CD1c-positive myeloid dendritic cell (primary cell): ENCODE data around the gene DPPA4.

Source experiments
- DNase-seq: peaks from one replicate; pipeline ENCODE4 v3.0.0-alpha.2; 2016; ENCODE audit errors: extremely low spot score

DPPA4 gene

DNA sequence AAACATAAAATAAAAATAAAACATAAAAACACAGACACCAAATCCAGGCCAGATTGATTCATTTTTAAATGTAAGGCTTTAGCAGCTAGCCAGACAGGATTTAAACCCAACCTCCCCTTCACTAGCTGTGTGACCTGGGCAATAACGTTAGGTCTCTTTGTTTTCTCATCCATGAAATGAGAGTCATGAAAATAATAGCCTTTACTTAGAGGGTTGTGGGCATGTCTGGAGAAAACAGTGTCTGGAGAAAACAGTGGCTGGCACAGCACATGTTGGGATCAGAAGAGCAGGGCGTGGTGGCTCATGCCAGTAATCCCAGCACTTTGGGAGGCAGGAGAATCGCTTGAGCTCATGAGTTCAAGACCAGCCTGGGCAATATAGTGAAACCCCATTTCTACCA is 1.9 kb upstream of the DPPA4 start:
- no peak for DNase-seq

- no peak for DNase-seq
Measured at GRCh38 chr3:109338322-109338721, 976 bp upstream of the DPPA4 start.

DNA sequence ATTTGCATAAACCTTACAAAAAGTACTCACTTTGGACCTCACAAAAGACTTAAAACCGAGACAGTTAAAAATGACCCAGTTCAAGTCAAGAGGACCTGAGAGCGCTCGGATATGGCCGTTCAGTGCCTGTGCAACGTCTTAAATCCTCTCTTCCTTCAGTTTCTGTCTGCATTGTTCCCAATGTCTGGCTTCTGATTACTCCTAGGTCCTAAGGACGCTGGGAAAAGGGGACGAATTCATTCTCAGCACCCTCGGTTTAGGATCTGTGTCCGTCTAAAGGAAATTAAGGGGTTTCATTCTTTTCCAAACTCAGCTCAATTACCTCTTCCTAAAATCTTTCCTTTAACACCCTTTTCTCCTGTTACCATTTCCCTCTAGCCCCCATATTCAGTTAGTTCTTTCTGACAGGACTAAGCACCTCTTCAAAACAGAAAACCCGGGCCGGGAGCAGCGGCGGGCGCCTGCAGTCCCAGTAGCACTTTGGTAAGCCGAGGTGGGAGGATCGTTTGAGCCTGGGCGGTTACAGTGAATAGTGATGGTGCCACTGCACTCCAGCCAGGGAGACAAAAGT is 970 bp downstream of the DPPA4 start:
- DNase-seq, result peak; percentile 16

DNA sequence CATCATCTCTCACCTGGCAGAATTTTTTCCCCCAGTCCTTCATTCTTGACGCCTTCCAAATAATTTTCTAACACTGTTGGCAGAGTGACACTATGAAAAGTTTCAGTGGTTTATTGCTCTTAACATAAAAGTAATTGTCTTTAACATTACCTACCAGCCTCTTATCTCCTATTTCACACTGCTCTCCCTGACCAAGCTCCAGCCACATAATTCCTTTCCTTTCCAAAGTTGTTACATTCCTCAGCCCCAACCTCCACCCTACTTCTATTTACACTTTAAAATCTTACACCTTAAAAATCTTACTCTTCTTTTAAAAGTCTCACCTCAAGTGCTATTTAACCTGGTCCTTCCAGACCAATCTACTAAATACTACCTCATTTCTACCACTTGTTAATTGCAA is 2.8 kb downstream of the DPPA4 start:
- no peak for DNase-seq

- no peak for DNase-seq
Measured at GRCh38 chr3:109331692-109332091, 5.7 kb downstream of the DPPA4 start.

DNA sequence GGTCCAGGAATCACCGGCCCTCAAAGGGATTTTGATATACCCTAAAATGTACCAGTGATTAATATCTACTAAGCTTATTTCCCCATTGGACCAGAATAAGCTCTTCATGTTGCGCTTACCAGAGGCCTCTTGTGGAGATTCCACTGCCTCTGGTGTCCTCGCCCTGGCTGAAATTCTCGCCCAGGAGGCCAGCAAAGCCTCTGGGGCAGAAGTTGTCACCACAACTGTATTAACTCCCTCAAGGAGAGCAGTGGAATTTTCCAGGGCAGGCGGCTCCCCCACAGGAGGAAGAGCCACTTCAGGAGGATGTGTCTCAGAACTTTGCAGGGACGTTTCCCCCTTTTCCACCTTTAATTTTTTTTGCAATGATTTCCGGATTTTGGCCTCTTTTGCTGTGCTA is 6.9 kb downstream of the DPPA4 start:
- no peak for DNase-seq

GRCh38 chr3:109328202-109328601 is 9.1 kb downstream of the DPPA4 start:
- no peak for DNase-seq

GRCh38 chr3:109325657-109326056 is 11.7 kb downstream of the DPPA4 start:
- DNase-seq, result no peak

GRCh38 chr3:109325109-109325508 is 12.2 kb downstream of the DPPA4 start:
- DNase-seq, result no peak

DNA sequence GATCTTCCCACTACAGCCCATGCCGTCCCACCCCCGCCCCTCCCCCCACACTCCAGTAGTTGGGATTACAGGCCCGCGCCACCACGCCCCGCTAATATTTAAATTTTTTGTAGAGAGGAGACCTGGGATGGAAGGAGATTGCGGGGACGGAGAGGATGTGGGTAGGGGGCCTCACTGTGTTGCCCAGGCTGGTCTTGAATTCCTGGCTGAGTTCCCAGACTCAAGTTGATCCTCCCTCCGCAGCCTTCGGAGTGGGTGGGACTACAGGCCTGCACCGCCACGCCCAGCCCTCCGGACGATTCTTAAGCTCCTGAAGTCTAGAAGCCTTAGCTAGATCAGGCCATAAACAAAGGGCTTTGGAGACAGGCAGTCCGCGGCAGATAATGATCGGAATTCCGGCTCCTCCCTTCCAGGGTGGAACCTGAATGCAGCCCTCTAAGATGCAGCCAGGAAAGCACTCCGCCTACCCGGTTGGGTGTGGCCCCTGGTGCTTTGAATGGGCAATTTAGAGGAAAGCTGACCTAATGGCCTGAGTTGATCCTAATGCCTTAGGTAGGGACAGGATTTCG is 21.1 kb downstream of the DPPA4 start, which contains the start of gene DPPA2:
Gene DPPA2 (minus strand): TSS at position 356 of the 569 bp plus-strand sequence. CDS start 1,975 bp downstream, outside the sequence.
- no peak for DNase-seq

- no peak for DNase-seq
Measured at GRCh38 chr3:109313061-109313460, 24.3 kb downstream of the DPPA4 start.

GRCh38 chr3:109297496-109297895 is 39.9 kb downstream of the DPPA4 start:
- DNase-seq, result no peak

DNA sequence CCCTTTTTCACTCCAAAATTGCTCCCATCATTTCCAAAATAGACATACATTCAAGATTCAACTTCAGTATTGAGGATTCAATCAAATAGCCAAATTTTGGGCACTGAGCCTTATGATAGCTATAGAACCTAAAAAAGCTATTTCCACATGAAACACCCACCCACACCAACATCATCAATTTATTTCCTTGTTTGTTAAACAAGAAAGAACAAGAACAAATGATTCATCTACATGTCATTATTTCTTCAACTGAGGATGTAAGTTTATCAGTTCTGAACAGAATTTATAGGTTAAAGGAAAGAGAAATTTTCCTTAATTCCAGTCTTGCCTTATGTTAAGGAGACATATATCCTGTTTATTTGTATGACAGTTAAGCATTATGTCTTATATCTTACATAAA is 53.3 kb downstream of the DPPA4 start:
- no peak for DNase-seq

DNA sequence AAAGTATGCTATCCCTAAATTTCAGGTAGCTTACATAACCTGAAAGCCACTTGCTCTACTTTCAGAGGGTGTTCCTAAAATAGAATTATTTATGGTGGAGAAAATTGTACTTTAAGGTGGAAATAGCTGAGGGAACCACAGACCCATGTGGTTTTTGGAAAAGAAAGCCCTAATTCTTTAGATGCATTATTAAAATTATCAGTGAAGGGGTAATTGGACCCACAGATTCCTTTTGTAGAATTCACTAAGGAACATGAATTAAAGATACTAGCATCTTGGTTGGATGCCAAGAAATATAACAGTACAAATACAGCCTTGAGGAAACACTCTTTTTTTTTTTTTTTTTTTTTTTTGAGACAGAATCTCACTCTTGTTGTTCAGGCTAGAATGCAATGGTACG is 58.8 kb downstream of the DPPA4 start:
- no peak for DNase-seq

- DNase-seq, result no peak
Measured at GRCh38 chr3:109278141-109278540, 59.2 kb downstream of the DPPA4 start.
